NK-92 treated with Interleukin-12 subunit alpha and Interleukin-12 subunit beta, amount 100 ng/mL, for 24 hours (cell line): Measurements from ENCODE around the gene PTPRQ.
"Not testable (repeated sequence)": the region's sequence is repeated elsewhere in the genome, so short reads cannot be mapped to it uniquely, and the experiment has no call there.

Source experiments
- DNase-seq: peaks from one replicate; lab custom pipeline; 2025; lab: John Stamatoyannopoulos, UW

Gene PTPRQ

DNA sequence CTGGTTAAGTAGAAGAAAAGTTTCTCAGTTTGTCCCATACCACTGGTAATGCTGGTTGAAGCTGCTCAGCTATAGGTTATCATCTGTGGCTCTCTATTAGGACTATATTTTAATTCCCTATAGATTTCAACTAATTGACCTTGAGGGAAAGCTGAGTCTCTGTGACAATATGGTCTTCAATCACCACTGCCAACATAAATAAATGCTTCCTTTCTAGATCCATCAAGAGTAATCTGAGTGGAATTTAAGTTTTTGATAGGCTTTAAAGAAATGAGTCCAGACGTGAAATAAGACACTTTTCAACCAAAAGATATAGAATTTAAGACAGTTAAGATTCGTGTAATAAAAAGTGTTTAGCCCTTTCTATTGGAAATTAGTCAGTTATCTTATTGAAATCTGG lies 199.9 kb downstream of the PTPRQ start:
- DNase-seq: no peak

DNA sequence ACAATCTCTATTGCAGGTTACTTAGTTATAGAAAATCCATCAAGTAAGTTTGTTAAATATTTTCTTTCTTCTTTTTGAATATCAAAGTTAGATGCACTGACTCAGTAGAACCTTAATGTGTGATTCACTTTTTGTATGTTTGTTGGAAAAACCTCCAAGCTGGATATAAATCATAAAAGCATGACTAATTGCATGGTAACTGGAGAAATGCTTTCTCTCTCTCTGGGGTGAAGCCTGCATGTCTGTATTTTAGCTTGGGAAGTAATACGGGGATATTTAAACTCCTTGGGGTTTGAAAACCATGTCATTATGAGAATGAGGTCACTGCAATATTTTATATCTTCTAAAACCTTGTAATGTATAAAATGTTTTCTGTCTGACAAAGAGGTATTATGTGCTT lies 204.8 kb downstream of the PTPRQ start:
- DNase-seq: no peak

DNA sequence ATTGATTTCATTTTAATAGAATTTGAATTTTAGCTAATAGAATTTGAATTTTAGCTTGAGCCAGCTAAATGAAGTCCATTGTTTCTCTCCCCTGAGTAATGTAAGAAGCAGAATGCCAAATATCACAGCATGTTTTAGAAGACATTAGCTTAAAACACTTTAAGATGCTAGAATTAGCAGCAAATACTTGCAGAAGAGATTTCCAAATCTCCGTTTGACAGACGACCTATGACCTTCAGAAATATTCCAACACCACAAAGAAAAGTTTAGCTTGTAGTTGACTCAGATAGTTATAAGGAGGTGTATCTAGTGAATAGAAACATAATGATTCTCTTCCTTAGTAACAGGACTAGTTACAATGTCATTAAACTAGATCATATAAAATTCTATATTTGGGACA lies 211.7 kb downstream of the PTPRQ start:
- DNase-seq: no peak

DNA sequence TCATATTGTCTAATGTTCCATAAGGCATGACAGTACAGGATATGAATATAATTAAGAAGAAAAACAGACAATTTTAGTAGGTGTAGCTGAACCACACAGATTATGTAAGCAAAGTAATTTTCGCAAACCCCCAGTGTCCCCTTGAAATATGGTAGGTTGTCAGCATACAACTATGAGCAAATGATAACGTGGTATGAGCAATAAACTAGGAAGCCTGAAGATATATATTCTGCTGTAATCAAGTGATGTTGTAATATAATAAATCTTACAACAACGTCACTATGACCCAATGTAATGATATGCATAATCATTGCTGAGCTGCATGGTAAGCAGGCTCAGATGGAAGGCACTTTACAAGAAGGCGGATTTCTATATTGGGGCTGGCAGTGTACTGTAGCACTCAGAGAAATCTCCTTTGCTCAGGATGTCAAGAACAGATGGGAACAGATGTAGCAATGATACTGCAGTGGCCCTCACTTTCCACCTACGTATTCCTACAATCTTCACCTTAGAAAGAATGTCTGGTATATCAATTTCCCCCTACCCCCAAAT lies 215.6 kb downstream of the PTPRQ start:
- DNase-seq: no peak

DNA sequence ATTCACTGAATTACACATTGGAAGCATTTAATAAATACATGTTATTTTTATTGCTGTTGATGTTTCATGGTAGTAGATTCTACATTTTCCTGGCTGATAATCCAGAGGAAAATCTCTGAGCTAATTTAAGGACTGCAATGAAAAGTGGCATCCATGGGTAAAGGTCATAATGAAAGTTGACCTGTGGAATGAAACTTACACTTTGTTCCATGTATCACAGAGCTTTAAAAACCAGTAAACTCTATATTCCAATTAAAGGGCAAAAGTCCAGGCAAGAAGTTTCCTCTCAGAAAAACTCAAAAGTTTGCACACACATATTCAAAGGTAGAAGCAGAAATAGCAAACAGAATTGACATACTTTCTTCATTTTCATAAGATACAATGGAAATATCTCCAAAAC lies 218.6 kb downstream of the PTPRQ start:
- no peak for DNase-seq

DNA sequence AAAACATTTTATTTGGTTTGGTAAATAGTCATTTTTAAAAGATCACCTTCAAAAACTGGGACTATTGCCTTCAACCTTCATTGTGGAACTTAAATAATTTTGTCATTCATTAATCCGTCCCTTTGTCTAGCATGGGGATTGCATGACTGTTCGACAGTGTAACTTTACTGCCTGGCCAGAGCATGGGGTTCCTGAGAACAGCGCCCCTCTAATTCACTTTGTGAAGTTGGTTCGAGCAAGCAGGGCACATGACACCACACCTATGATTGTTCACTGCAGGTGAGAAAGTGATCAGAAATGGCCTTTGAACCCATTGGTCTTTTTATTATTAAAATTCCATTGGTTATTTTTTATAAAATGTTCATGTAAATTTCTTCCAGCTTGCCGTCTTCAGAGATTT lies 226.2 kb downstream of the PTPRQ start:
- no peak for DNase-seq

DNA sequence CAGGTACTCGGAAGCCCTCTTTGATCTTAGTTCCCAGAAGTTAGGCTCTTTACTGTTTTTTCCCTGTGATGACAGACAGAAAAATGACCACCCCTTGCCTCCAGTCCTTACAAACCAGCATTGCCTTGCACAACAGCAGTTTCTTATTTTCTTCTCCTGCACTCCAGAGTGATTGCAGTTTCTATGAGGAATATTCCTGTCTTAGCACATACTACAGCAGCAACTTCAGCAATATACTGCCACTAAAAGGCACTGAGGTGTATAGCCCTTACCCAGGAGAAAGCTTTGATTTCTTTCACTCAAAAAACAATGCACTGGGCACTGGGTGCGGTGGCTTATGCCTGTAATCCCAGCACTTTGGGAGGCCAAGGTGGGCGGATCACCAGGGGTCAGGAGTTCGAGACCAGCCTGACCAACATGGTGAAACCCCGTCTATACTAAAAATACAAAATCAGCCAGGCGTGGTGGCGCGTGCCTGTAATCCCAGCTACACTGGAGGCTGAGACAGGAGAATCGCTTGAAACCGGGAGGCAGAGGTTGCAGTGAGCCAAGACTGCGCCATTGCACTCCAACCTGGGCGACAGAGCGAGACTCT lies 232.1 kb downstream of the PTPRQ start:
- DNase-seq: not testable (repeated sequence)

DNA sequence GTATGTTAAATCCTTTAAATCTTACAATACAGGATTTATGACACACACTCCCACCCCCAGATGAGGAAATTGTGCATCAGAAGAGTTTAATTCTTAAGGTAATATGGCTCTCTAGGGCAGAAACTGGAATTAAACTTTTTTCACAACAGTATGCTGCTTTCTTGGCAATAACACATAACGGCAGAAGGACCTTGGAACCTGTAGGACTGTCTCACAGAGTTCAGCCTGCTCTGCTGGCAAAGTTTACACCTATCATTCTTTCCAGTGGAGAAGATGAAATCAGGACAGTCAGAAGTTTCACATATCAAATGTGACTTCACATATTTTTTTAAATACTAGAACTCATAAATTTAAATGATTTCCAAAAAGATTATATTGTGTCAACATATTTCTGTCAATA lies 232.8 kb downstream of the PTPRQ start:
- no peak for DNase-seq

DNA sequence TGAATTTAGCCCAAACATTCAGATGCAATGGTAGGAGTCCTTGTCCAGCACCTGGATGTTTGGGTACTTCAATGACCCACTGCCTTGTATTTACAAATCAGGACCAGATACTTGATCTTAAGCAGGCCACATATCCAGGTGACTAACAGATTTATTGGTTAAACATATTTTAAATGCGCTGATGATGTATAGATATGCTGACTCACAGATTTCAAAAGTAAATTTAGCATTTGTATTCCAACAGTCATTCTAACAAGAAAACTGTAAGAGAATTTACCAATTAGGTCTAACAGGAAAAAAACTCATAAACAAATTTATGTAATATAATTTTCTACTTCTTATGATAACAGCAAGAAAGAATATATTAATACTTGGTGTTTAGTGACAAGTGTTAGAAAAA lies 234.0 kb downstream of the PTPRQ start:
- DNase-seq: no peak

DNA sequence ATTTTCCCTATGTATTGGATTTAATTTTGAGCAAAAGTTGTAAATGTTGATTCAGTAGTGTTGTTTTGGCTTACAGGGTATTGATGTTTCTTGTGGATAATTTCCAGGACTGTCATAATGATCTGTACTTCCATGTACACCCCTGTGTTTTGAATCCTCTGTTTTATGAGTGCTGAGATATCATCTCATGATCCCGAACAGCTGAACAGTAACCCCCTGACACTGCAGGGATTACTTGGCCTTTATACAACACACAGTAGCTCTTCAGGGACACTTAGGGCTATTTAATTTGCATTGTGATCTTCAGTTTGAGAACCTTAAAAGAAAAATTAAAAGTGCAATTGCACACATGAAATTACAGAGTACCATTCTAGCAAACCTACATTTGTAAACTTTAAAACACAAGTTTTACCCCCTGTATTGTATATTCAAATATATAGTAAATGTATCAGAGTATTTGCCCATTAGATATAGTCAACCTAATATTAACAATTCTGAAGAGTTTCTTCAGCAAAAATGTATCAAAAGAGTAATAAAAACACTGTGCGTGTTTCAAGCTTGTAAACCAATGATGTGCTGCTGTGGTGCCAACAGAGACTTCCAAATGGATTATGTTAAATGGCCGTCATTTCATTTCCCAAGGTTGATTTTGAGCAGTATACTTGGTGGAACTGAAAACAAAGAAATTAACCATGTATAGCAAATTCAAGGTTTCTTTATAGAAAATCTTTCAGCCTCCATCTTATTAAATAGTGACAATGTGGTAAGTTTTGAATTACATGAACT lies 235.5 kb downstream of the PTPRQ start:
- no peak for DNase-seq

DNA sequence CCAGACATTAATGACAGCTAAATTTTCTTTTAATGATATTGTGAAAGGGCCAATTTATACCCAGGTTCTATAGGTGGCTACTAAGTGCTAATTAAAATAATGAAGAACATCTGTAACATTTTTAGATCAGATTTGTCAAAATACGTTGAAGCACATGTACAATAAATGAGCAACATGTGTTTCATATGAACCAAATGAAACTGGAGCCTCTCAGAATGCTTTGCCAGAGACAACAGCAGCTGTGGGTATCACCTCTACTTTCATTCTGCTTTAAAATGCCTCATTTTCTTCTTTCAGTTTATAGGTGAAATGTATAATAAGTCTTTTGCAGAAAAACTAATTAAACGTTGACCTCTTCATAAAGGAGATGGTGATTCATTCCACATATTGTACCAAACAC lies 237.3 kb downstream of the PTPRQ start:
- DNase-seq: no peak

DNA sequence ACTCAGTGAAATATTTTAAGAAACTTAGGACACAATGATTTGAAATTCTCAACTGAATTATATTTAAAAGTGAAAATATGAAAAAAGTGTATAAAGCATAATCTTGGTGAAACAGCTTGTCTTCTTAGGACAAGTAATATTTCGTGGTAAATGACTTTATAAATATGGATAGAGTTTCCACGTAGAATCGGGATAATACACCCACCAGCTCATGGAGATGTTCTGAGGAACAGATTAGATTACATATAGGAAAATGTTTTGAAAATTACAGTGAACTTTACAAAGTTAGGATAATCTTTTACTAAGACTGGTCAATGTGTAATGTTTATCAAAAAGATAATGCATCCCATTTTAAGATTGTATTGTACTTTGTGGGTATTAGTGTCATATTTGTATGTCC lies 237.8 kb downstream of the PTPRQ start:
- no peak for DNase-seq

DNA sequence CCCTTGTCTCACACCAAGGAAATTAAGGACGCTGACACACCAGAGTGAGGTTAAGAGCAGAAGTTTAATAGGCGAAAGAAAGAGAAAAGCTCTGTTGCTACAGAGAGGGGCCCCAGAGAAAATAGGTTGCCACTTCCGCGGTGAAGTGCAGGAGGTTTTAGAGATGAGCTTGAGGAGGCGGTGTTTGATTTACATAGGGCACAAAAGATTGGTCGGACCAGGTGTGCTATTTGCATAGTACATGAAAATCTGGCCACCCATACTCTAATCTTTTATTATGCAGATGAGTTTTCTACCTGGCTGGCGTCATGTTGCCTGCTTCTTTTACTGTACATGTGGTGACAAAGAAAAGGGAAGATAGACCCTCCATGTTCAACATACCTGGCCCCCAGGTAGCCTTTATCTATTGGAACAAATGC lies 240.1 kb downstream of the PTPRQ start:
- no peak for DNase-seq

DNA sequence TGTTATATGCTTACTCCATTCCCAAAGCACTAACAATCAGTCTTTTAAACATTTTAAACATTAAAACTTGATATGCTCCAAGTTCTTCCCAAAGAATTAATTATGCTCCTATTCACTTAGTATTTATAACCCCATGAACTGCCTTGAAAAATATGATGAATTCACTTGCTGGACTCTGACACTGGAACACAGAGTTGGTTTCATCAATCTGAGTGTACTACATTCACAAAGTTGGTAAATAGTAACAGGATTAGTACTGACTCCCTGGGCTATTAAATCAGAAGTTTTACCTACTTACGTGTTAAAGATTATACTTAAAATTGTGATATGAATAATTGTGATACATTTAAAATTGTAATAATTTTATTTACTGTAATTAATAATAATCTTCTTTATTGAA lies 246.1 kb downstream of the PTPRQ start:
- DNase-seq: no peak

DNA sequence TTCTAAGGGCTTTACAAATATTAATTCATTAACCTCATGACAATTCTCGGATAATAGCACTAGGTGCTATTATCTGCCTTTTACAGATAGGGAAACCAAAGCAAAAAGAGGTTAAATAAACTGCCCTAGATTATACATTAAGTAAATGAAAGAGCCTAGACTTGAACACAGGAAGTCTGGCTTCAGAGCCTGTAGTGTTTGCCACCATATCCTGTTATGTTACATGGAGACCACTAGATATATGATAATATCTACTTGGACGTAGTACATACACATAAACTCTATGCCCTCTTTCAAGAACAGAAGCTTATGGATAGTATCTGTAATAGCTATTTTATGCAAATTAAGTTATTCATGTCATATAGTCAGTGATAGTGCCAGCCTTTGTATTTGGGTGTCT lies 246.5 kb downstream of the PTPRQ start:
- DNase-seq: no peak

DNA sequence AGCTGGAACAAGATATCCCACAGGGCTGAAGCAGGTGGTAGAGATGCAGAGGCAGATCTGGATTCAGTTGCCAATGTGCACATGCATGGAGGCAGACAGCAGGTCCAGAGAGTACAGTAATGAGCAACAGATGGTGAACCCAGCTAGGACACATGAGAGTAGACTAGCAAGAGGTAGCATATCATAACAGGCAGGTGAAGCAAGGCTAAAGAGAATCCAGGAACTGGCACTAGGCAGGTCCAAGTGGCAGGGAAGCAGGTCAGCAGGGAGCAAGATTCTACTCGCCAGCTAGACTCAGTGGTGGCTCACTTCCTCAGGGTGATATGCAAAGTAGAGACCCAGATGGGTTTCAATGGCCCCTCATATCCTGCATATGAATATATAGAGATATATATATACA lies 248.1 kb downstream of the PTPRQ start:
- DNase-seq: no peak

DNA sequence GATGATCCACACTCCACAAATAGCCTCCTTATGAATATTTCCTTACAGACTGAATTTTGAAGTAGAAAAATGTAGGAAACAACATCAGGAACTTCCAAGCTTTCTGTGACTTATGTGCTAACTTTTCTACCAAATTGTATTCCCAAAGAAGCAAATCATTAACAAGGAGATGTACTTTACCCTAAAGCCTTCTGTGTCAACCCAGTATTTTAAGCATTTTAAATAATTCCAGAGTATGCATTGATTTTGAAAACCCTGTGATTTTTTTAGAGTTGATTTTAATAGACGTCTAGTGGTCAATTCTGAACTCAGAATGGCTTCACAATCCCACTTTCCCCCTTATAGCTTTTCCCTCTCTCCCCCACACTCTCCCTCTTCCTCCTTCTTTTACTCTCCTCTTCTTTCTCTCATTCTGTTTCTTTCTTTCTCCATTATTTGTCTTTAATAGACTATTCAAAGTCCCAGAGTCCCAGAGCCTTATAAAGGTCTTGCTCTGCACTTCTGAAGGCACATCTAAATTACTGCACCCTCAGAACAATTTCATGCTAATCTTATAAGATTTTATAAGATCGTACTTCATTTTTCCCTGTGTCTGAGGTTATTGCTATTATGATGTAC lies 253.3 kb downstream of the PTPRQ start:
- no peak for DNase-seq

DNA sequence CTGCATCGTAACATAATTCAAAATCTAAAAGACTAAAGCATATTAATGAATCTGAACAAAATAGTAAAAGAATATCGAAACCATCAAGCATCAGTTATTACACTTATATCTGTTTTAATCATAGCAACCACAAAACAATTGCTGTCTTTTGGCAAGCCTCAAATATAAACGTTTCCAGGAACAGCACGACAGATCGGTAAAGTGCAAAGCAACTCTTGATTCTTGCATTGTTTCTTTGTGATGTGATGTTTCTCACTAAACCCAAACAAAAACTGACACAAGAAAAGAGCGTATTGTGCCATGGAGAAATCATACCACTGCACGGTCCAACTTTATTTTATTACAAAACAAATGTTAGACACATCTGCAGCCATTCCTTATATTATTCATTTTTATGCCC lies 254.2 kb downstream of the PTPRQ start:
- DNase-seq: no peak

DNA sequence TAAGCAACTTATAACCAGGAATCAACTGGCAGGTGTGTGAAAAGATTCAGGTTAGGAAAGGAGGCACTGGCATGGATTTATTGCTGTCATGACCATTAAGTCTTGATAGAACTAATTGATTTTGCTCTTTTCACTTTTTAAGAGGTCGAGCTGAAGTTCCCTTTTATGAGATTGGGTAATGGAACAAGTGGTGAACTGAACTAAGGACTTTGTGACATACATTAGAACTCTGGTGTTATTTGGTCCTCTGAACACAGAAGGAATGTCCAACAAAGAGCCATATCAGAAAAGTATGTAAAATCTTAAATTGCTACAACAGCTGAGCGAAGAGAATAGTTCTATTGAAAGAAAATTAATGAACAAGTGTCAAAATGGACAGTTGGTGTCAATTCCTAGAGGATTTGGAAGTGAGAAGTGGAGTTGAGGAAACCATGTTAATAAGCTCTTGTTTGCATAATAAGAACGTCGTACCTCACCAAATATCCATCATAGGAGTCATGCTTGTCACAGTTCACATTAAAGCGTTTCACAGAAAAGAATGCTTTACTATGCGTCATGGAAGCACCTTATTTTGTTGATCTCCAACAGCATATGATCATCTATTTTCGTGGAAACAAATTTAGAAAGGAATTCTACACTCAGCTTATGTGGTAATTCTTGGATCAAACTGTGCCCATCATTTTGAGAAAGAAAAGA lies 255.0 kb downstream of the PTPRQ start:
- DNase-seq: no peak

DNA sequence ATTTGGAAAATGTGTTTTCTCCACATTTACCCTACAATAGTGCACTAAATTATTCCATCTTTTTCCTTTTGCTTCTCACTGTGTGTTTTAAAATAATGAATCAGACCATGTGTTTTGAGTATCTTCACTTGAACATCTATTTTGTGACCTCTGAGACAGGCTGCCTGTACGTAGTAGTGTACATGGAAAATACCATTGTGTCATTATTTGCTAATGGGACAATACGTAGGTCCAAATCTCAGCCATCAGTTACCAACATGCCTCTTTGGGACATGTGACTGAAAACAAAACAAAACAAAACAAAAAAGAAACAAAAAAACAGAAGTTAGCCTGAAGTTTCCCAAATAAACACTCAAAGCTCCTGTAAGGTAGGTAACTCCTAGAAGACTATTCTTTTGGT lies 256.3 kb downstream of the PTPRQ start:
- DNase-seq: no peak

DNA sequence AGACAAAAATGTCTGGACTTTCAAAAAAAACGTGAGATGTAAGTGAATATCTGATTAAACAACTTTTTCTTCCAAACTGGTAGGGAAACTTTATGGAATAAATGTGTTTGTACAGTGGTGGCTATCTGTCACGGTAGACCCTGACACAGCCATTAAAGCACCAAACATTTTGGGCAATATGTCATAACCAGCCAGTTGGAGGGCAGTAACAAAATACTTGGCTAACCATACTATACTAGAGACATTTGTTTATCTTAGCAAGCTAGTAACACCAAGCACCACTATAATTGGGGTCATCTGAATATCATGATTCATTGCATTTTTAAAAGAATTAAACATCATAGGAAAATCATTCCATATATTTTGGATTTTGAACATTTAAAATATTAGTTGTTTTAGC lies 257.4 kb downstream of the PTPRQ start:
- DNase-seq: no peak

DNA sequence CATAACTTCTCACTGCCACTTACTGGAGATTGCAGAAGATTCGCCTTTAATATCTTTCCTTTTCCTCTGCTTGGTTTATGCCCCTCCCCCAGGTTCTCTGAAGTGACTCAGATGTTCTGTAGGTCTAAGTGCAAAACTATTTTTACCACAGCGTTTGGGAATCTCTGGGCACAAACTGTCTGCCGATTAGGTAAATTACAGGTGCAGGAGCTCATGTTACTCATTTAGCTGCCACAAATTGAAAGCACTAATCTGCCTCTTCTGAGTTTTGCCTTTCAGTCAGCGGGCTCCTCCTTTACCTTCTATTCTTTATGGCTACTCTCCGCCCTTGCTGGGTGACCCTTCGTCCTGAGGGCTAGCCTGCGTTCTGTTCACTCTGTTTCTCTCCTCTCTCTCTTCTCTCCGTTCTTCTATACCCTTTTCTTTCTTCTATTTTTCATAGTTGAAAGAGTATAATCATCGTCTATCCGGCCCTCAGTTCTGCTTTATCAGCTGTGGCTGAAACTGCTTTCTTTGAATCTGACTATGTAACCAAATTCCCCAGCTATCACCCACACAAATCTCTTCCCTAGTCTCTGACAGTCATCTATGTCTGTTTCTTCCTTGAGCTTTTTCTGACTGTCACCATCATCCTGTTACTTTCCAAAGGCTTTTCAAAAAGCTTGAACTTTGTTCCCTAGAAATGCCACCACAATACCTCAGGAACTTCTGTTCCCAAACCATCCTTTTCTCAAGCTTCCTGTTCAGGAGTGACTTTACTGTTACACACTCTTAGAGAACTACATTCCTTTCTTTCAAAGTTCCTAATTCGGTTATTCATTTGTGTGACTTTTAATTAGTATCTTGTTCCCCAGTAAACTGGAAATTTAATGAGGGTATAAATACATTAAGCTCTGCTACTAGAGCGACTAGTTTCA lies 259.1 kb downstream of the PTPRQ start:
- DNase-seq: no peak
